Cardiac septum (tissue), 1 donor: Measurements from ENCODE around the gene GASK1A. TPM values are rescaled to one million over a fixed set of nuclear protein-coding genes. Genes with fewer than 3 reads are reported as not detected.
"Not testable (repeated sequence)": the region's sequence is repeated elsewhere in the genome, so short reads cannot be mapped to it uniquely, and the experiment has no call there.

Experiments used
- DNase-seq: peaks from one replicate; pipeline ENCODE4 v3.0.0-alpha.2; 2020; ENCODE audit warnings: low spot score
- intact Hi-C: fragments of 100-400 bp; cut with DNase I; formaldehyde crosslinking; loops from one replicate; pipeline ENCODE4 v1.14.0; 2022
- total RNA-seq: library from RNA; stranded (reverse); fragmentation: NEBNext Ultra II Directional; extraction: Animal tissue kit (Norgen Biotek cat#: 25700); gene quantifications from one replicate; pipeline ENCODE4 v1.2.1, GENCODE V29; 2021
- donor health status: DM: no; HTN: no; CAD: no.

GASK1A gene
- total RNA-seq, 1 donor from 2014 or later, result 0.16 TPM

DNA sequence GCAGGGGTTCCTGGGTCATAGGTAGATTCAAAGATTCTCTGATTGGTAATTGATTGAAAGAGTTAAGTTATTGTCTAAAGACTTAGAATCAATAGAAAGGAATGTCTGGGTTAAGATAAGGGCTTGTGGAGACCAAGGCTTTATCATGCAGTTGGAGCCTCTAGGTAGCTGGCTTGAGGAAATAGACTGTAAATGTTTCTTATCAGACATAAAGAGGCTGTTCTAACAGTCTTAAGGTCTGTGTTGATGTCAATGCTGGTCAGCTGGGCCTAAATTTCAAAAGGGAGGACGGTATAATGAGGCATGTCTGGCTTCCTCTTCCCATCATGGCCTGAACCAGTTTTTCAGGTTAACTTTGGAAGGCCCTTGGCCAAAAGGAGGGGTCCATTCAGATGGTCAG lies 48.9 kb downstream of the GASK1A start:
- intact Hi-C loops, result no loop called here
- DNase-seq, result no peak

DNA sequence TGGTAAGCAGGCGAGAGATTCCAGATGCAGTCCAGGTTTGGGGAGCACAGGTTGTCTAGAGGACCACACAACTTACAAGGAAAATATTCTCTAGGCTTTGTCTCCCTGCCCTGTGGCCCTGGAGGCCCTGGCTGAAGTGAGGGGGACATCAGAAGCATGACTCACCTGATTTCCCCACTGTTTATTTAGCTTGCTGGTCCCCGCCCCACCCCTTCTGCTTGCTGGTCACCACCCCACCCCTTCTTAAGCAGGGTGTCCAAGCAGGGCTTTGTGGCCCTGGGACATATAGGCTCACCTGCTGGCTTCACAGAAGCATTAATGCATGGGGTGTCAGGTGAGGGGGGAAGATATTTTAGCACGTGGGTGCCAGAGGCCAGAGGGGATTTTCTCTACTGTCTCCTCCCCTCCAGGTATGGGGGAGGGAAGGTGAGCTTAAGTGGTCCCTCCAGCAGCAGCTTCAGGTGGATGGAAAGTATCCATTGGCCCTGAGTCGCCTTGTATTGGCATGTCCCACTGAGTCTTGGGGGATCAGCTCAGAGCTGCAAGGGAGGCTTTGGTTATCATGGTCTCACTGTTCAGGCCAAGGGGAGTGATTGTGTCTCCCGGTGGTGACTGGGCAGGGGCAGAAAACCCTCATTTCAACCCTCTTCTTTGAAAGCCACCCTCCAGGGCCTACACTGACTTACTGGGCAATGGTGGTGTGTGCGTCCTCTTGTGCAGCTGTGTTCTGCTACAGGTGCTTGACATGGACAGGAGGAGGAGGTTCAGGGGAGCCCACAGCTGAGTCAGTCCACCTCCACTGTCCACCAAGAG lies 49.8 kb downstream of the GASK1A start:
- intact Hi-C loops, result no loop called here
- DNase-seq, result peak; percentile 62

DNA sequence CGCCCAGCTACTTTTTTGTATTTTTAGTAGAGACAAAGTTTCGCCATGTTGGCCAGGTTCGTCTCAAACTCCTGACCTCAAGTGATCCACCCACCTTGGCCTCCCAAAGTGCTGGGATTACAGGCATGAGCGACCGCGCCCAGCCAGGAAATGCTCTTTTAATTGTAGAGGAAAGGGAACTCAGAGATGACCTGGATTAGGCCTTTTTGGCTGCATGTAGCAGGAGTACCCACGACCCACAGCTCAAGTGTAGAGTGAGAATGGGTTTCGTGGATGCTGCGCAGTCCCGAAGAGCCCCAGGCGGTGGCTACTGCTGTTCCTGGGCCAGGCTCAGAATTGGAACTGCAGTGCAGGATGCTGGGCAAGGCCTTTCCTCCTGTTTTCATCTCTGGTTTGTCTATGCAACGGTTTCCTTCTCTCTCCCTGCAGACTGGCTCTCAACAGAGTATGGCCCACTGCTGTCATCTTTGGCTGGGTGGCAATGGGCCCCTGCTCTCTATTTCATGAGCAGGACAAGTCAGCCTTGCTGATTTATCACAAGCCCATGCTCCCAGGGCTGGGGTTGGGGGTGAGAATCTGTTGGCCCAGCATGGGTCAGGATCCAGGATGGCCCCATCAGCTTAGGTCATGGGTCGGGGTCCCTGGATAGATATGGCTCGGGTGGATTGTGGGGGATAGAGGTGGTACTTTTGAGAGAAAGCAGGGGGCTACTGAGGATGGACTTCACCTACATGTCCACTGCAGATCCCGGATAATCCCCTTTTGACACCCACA lies 51.2 kb downstream of the GASK1A start:
- peak; percentile 57 for DNase-seq
- intact Hi-C loops, result no loop called here

DNA sequence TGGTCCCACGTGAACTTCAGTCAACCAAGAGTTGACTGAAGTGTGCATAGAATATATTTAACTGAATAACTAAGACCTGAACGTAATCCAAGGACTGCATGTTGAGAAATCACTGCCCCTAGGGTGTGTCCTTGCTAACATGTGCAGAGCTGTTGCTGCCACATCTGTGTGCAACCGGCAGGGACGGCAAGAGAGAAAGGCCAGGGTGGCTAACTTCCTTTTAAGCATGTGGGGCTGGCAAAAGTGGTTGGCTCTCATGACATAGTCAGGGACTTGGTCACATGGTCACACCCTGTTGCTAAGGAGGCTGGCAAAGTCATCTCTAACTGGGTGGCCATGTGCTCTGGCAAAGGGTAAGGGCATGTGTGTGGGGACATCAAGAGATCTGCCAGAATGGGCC lies 52.4 kb downstream of the GASK1A start:
- DNase-seq, result peak; percentile 54
- intact Hi-C loops, result no loop called here

DNA sequence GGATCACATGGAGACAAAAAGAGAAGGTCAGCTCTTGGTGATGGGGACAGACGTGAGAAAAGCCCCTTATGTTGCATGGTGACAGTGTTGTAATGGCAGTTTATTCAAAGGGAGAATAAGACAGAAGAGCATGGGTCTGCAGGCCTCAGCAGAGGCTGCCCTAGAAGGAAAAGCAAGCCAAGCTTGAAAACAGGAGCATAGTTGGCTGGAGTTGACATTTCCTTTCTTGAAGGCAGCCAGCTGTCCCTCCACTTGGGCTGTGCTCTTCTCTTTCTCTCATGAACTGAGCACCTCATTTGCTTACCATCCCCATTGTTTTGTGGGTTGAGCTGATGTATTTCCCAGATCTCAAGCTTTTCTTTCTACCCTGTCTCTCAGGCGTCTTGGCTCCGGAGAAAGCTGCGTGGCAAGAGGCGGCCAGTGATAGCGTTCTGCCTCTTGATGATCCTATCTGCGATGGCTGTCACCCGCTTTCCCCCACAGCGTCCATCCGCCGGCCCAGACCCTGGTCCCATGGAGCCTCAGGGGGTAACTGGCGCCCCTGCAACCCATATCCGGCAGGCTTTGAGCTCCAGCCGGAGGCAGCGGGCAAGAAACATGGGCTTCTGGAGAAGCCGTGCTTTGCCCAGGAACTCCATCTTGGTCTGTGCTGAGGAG lies 52.9 kb downstream of the GASK1A start:
- intact Hi-C loops, result no loop called here

DNA sequence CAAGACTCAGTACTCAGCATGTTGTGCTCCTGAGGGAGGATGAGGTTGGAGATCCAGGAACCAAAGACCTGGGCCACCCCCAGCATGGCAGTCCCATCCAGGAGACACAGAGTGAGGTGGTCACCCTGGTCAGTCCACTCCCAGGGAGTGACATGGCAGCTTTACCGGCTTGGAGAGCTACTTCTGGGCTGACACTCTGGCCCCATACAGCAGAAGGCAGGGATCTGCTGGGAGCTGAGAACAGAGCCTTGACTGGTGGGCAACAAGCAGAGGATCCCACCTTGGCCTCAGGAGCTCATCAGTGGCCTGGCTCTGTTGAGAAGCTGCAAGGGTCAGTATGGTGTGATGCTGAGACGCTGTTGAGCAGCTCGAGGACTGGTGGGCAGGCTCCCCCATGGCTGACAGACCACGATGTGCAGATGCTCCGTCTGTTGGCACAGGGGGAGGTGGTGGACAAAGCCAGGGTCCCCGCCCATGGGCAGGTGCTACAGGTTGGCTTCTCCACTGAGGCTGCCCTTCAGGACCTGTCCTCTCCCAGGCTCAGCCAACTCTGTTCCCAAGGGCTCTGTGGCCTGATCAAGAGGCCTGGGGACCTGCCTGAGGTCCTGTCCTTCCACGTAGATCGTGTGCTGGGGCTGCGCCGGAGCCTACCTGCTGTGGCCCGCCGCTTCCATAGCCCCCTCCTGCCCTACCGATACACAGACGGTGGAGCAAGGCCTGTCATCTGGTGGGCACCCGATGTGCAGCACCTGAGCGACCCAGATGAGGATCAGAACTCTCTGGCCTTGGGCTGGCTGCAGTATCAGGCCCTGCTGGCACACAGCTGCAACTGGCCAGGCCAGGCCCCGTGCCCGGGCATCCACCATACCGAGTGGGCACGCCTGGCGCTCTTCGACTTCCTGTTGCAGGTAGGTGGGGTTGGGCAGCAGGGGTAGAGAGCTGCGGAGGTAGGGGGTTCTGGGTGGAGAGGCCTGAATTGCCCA lies 53.8 kb downstream of the GASK1A start:
- intact Hi-C loops, result no loop called here
- peak; percentile 60 for DNase-seq

More for the DNA sequence above, 52.9 kb downstream of the GASK1A start:
- no peak for DNase-seq

DNA sequence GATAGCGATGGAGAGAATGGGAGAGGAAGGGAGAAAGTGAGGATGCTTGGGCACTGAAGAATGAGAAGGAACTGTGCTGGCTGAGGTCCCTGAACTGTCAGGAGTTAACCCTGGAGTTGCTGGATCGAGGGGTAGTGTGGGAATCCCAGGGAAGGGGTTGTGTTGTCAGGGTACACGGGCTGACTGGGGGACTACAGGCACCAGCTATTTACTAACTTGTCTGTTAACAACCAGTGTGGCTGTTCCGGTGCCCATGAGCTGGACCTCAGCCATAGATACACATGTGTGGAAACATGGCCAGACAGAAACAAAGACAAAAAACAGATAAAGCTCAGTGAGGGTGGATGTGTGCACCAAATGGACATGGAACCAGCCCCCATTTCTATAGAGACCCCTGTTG lies 55.1 kb downstream of the GASK1A start:
- intact Hi-C loops, result no loop called here
- DNase-seq, result peak; percentile 46

DNA sequence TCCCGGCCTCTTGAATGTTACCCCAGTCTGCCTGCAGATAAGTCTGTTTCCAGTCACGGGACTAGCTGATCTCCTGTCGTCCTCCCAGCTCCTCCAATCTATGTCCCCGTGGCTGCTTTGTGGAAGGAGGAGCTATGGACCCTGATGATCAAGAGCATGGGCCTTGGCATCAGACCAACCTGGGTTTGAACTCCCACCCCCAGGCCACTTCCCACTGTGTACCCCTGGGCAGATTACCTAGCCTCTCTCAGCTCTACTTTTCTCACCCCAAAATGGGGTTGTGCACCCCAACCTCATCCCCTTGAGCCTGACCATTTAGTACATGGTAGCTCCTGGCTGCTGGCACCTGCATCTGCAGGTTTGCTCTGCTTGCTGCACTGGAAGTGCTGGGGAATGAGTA lies 55.8 kb downstream of the GASK1A start:
- intact Hi-C loops, result no loop called here
- no peak for DNase-seq

DNA sequence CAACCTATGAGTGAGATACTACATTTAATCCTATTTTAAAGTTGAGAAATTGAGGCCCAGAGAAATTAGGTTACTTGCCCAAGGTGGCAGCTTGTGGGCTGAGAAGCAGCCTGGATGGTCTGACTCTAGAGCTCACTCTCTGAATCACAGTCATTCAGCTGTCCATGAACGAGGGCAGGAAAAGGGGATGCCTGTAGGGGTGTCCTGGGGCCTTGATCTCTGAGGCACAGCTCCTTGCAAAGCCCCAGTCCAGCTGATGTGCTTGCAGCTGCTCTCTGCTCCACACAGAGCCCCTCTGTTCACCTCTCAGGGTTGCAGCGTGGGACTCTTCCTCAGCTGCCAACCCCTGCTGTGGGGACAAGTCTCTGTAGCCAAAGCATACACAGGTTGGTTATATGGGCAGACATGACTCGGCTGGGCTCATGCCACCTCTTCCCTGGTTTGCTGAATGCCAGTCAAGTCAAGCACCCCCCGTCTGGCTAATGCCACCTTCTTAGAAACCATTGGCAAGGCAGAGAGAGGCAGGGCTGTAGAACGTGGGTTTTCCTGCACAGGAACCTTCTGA lies 56.8 kb downstream of the GASK1A start:
- intact Hi-C loops, result no loop called here
- peak; percentile 55 for DNase-seq

DNA sequence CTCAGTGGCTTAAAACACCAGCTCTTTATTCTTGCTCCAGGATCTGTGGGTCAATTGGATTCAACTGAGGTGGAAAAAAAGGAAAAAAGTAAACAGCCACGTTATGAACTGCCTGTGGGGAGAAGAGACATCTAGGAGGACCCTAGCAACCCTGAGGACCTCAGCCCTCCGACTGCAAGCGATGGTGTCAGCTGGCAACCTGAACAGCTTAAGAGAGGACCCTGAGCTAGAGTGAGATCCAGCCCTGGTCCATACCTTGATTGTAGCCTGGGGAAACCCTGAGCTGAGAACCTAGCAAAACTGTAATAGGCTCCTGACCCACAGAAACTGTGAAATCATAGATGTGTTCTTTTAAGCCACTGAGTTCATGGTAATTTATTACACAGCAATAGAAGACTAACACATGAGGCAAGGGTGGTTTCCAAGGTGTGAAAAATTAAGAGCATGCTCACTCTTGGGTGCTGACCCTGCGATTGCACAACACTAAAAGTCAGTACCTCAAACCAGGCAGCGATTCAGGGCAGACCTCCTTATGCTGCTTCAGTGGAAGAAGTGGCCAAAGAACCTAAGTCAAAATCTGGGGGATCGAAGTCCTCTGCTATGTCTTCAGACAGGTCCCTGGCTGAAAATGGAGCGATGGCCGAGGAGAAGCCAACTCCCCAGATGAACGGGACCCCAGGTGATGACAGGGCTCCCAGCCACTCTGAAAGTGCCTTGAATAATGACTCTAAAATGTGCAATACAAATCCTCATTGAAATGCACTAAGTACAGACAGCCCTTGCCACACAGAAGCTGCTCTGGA lies 57.7 kb downstream of the GASK1A start:
- DNase-seq, result peak; percentile 63
- intact Hi-C loops, result no loop called here

DNA sequence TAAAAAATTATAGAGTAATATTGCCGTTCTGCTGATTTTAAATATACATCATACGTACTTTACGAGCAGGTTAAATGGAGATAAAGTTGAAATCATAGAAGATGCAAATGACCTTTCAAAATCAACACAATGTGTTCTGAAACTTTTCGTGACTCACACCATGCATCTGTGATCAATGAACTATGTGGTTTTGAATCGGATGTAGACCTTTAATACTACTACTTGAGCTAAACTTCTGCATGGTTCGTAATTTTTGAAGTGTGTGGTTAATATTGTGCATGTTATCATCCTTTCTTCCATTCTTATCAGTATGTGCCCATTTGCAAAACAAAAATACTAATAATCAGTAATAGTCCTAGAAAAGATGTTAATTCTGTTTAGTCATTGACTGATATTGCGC lies 58.9 kb downstream of the GASK1A start:
- DNase-seq, result no peak
- intact Hi-C loops, result no loop called here

DNA sequence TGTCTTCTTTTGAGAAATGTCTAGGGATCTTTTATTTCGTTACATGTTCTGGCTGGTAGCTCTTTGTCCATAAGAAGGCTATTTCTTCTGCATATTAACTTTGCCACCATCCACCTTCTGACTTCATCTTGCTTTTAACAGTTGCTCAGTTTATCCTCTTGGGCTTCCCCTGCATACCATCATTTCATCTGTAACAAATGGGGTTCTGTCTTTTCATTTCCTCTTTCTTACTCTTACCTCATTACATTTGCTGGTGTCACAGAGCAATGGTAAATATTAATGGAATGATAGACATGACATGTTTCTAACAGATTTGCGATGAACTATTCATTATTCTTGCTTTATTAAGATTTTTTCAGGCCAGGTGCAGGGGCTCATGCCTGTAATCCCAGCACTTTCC lies 62.4 kb downstream of the GASK1A start:
- intact Hi-C loops, result no loop called here
- peak; percentile 19 for DNase-seq

DNA sequence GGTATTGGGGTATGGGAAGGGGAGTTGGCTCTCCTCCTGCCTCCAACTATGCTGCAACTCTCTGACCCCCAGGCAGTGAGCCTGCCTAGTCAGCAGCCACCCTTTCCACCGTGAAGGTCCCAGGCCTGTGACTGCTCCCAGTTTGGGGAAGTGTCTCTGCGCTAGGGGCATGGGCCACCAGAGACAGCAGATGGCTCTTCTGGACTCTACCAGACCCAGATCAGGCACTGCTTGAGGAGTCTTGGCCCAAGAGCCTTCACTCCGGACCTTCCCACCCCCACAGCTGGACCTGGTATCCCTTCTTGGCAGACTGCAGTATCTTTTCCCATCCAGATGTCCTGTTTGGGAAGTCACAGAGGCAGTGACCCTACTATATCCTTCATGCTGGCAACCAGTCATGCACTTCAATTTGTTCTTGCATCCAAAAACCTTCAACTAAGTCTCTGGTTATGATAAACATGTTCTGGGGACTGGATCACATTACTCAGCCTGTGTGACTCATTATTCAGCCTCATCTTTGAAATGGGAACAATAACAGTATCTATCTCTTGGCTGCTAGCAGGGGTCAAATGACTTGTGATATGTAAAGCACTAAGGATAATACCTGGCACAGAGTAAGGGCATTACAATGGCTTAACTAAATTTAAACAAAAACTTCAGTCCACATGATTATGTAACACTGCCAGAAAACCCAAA lies 64.1 kb downstream of the GASK1A start:
- intact Hi-C loops, result no loop called here
- peak; percentile 46 for DNase-seq

DNA sequence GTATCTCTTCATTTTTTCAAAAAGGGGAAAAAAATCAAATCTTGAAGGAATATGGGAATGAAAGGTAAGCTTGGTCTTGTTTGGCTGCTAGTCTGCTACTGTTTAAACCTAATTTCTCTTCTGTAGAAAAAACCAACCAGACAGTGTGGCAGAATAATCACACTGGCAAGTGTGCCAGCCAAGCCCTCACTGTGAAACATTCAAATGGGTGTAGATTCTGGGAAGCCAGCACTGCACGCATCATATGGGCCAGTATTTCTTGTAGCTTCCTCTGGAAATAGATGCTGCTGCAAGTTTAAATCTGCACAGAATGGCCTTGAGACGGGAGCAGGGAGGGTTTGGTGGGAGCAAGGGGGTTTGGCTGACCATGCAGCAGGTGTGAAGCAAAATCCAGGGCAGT lies 64.7 kb downstream of the GASK1A start:
- intact Hi-C loops, result no loop called here
- DNase-seq, result peak; percentile 24

DNA sequence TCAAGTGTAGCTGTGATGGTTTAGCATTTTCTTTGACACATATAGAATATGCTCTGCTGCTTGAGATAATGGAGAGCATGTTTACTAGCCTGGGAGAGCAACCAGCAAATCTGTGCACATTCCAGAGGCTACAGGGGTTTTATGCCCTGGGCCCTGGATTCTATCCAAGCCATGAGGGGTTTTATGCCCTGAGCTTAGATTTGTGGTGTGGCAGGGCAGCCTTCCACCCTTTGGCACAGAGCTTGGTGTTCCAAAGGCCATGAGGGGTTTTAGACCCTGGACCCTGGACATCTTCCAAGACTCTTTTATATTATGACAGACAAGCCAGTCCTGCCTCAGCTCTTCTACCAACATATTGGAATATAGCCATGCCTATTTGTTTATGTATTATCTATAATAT lies 66.0 kb downstream of the GASK1A start:
- DNase-seq, intact Hi-C loops: not testable (repeated sequence)

DNA sequence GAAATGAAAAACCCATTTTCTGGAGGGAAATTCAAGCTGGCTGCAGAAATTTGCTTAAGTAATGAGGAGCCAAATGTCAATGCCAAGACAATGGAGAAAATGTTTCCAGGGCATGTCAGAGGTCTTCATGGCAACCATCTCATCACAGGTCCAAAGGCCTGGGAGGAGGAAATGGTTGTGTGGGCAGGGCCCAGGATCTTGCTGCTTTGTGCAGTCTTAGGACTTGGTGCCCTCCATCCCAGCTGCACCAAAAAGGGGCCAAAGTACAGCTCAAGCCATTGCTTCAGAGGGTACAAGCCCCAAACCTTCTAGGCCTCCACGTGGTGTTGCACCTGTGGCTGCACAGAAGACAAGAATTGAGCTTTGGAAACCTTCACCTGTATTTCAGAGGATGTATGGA lies 67.5 kb downstream of the GASK1A start:
- intact Hi-C loops, result no loop called here
- no peak for DNase-seq

DNA sequence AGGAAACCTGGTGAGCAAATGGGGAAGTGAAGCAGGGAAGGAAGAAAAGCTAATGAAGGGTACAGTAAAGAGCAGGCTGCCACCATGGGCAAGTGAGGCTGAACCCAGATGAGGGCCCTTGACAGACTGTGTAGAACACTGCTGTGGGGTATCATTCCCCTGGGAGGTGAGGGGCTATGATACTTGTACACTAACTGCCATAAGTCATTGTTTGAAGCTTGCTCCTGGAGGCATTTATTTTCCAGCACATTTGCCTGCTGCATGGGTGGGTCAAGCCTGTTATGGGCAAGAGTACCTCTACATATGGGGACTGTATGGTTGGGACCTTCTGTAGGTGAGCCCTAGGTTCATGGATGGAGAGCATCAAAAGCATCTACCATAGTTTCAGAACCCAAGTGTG lies 69.4 kb downstream of the GASK1A start:
- no peak for DNase-seq
- intact Hi-C loops, result no loop called here

DNA sequence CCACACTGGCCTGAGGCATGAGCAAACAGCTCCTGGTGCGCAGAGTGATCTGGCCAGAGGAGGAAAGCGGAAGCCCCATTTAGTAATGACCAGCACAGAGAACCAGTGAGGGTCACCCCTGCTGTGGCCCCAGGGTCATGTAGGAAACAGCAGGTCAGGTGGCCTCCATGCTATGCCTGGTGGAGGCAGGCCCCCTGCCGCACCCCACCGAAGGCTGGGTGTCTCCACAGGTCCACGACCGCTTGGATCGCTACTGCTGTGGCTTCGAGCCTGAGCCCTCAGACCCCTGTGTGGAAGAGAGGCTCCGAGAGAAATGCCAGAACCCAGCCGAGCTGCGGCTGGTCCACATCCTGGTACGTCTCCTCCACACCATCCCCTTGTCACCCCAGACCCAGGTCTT lies 74.2 kb downstream of the GASK1A start:
- peak; percentile 44 for DNase-seq
- intact Hi-C loops, result no loop called here
